ENCODE results near the gene CBLN4.

CBLN4 gene

DNA sequence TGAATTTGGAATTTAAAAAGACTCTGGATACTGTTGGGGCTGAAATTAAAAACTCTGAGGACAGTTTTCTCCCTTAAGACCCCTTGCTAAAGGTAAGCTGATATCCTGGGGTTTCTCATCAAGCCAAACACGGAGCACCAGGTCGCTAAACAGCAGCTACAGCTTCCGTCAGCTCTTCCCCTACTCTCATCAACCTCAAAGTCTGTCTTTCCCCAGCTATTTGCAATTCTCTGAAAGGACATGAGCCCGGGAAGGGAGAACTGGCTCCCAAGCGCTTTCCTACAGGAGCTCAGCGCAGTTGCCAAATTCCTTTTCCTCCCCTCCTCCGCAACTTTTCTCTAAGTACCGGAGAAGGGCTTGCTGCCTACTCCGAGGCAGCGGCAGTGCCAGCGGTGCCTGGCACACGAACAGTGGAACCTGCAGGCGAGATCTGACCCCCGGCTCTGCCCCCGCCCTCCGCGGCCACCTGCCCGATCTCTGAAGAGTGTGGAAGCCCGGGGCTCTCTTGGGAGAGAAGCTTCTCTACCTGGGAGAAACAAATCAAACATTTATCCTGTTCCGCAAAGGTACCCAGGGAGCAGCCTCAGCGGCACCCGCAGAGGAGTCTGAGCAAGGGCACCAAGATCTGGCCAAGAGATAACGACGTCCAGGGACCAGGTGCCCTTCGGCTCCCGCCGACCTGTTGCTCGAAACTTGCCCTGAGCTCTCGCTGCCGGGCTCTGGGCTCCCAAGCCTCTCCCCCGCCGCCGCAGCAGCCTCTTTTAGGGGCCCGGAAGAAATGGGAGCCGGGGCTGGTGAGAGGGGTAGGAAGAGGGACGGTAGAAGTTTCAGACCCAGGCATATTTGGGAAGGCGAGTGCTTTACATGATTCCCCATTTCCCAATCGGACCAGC, 2.2 kb downstream of the CBLN4 start:
- Histone ChIP-seq H3K27ac (ENCODE audit: low read depth in 2 of 2, low read length in 2 of 2) (no peak overlapping the region), H3K27me3 (ENCODE audit: control insufficient read depth in 2 of 2, insufficient read depth in 2 of 2, low read length in 2 of 2) (peaks cover 9 to 17% of the 10 kb centered on the region in 2 donors), H3K4me3 (ENCODE audit: low read length in 2 of 2) (no peak overlapping the region)

DNA sequence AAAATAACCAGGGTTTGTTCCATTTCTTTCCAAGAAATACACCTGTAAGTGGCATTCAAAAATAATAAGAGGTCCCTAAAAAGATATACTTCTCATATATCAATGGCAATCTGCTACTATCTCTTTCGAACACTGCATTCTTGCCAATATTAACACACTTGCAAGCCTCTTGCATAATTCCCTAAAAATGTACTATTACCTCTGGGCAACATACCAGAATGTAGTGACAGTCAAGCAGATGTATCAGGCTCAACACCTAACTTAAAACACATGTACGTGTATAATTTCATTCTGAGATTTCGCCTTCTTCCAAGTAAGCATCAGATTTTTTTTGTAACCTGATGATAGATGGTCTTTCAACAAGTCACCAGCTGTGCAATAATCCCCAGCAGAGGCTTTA, 3.4 kb downstream of the CBLN4 start:
- no peak overlapping the region for H3K27ac ChIP-seq (ENCODE audit: low read depth in 2 of 2, low read length in 2 of 2)
- no peaks in the 10 kb centered on the region for H3K36me3 ChIP-seq (ENCODE audit: control insufficient read depth in 2 of 2, insufficient read depth in 2 of 2, low read length in 2 of 2)
- no peak overlapping the region for H3K9ac ChIP-seq (ENCODE audit: low read depth in 1 of 2, low read length in 2 of 2)
- H3K27me3 ChIP-seq (ENCODE audit: control insufficient read depth in 2 of 2, insufficient read depth in 2 of 2, low read length in 2 of 2) = peaks cover 9 to 17% of the 10 kb centered on the region in 2 donors
- no peaks in the 10 kb centered on the region for H3K4me1 ChIP-seq (ENCODE audit: control insufficient read depth in 2 of 2, insufficient read depth in 2 of 2, low read length in 2 of 2)
- no peak overlapping the region for H3K4me3 ChIP-seq (ENCODE audit: low read length in 2 of 2)
- H3K9me3 ChIP-seq (ENCODE audit: control insufficient read depth in 2 of 2, low read length in 2 of 2) = no peaks in the 10 kb centered on the region

More for the DNA sequence above, 2.2 kb downstream of the CBLN4 start:
- H3K4me1 ChIP-seq (ENCODE audit: control insufficient read depth in 2 of 2, insufficient read depth in 2 of 2, low read length in 2 of 2) = no peaks in the 10 kb centered on the region
- H3K9me3 ChIP-seq (ENCODE audit: control insufficient read depth in 2 of 2, low read length in 2 of 2) = no peaks in the 10 kb centered on the region
- H3K36me3 ChIP-seq (ENCODE audit: control insufficient read depth in 2 of 2, insufficient read depth in 2 of 2, low read length in 2 of 2) = no peaks in the 10 kb centered on the region
- H3K9ac ChIP-seq (ENCODE audit: low read depth in 1 of 2, low read length in 2 of 2) = no peak overlapping the region

DNA sequence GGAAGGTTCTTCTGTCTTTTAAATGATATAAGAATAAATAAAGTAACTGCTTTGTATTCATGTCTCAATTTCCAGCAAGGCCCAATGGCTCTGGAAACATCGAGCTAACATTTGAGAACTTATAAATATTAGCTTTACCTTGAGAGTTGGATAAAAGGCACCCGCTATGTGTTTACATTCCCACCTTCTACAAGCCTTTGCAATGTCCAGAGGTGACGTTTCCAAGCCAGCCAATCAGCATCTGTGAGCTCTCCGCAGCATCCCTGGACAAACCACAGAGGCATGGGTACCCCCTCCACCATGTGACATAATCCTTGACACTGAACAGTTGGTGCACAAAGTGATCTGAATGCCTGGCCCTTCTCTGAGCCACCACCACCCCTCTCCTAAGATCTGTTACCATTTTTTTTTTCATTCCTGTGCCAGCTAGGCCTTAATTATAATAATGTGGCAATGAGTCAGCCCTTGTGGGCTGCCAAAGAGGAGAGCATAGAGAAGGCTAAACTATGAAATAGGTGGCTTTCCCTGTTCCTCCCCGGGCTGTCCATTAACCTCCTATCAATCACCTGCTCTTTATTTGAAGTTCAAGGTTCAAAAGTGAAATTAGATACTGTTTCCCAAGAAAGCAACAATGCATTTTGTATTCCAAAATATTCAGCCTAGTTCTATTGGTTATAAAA, 4.1 kb downstream of the CBLN4 start:
- Histone ChIP-seq H3K27ac (ENCODE audit: low read depth in 2 of 2, low read length in 2 of 2) (no peak overlapping the region), H3K27me3 (ENCODE audit: control insufficient read depth in 2 of 2, insufficient read depth in 2 of 2, low read length in 2 of 2) (peaks cover 9 to 14% of the 10 kb centered on the region in 2 donors), H3K9me3 (ENCODE audit: control insufficient read depth in 2 of 2, low read length in 2 of 2) (no peaks in the 10 kb centered on the region), H3K4me1 (ENCODE audit: control insufficient read depth in 2 of 2, insufficient read depth in 2 of 2, low read length in 2 of 2) (no peaks in the 10 kb centered on the region), H3K4me3 (ENCODE audit: low read length in 2 of 2) (no peak overlapping the region), H3K9ac (ENCODE audit: low read depth in 1 of 2, low read length in 2 of 2) (no peak overlapping the region), H3K36me3 (ENCODE audit: control insufficient read depth in 2 of 2, insufficient read depth in 2 of 2, low read length in 2 of 2) (no peaks in the 10 kb centered on the region)

DNA sequence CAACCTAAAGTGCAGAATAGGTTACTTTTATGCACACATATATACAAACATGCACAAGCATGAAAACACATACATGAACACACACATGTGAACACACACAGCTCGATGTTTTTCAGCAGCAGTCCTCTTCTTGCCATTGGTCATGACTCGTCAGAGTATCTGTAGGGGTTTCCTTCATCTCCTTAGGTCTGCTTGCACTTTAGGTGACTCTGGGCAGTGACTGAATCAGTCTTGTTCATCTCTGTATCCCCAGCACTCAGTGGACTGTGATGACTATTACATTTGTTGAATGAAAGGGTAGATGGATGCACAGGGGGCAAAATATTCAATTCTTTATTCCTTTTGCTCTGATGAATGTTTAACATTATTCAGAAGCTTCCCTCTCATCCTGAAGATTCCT, 26.8 kb downstream of the CBLN4 start:
- Histone ChIP-seq H3K27ac (ENCODE audit: low read depth in 2 of 2, low read length in 2 of 2) (no peak overlapping the region), H3K27me3 (ENCODE audit: control insufficient read depth in 2 of 2, insufficient read depth in 2 of 2, low read length in 2 of 2) (no peaks in the 10 kb centered on the region), H3K9me3 (ENCODE audit: control insufficient read depth in 2 of 2, low read length in 2 of 2) (no peaks in the 10 kb centered on the region), H3K36me3 (ENCODE audit: control insufficient read depth in 2 of 2, insufficient read depth in 2 of 2, low read length in 2 of 2) (no peaks in the 10 kb centered on the region), H3K9ac (ENCODE audit: low read depth in 1 of 2, low read length in 2 of 2) (no peak overlapping the region), H3K4me3 (ENCODE audit: low read length in 2 of 2) (no peak overlapping the region), H3K4me1 (ENCODE audit: control insufficient read depth in 2 of 2, insufficient read depth in 2 of 2, low read length in 2 of 2) (no peaks in the 10 kb centered on the region)

DNA sequence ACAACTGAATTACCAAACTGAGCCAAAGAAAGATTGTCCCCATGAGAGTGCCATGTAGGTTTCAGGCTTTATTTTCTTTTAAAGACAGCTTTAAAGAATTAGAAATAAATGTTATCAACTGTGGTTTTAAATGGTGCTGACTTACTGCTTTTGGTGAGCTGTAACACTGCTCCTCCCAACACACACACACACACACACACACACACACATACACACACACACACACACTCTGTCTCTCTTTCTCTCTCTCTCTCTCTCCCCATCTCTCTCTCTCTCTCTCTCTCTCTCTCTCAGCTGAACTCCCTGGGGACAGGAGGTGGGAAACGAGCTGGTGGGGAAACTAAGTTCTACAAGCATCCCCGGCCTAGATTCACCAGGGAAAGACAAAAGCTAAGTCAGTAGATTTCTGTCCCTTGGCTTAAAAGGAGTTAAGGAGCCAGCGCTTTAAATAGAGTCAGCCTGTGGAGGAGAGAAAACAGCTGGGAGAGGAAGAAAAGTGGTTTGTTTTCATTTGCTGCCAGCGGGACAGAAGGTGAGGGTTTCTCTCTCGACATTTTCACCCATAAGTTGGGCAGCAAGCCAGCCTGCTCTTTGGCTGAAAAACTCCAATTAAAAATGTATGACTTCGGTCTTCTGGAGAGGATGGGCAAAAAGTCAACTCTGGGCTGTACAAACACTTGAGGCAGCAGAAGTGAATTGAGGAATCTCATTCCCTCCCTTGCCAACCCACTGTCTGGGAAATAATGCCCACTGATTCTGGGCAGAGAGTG, 27.4 kb downstream of the CBLN4 start:
- no peaks in the 10 kb centered on the region for H3K9me3 ChIP-seq (ENCODE audit: control insufficient read depth in 2 of 2, low read length in 2 of 2)

DNA sequence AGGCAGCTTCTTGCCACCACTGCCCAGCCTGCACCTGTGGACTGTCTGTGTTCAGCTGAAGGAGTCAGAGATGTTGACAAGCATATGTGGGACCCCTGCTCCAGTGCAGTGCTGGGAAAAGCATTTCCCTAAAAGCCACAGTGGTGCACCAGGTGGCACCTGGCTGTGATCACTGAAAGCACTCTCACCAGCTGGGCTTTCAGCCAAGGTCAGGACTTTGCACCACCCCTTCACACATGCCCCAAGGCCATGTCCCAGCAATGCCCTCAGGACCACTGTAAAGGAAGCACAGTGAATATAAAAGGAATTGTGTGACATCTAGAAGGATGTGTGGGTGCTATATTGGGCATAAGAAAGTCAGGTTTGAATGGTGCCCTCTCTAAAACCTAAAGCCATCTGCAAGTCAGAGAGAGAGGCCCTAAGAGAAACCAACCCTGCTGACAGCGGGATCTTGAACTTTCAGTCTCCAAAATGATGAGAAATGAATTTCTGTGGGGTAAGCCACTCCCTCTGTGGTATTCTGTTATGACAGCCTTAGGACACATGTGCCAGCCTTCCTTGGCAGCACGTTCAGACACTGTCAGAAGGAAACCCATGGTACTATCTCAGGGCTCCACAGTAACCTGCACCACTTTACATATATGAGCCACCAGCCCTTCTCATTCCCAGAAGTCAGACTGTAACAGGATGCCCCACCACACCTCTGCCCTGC, 30.7 kb downstream of the CBLN4 start:
- H3K27me3 ChIP-seq (ENCODE audit: control insufficient read depth in 2 of 2, insufficient read depth in 2 of 2, low read length in 2 of 2) = no peaks in the 10 kb centered on the region

More for the DNA sequence above, 27.4 kb downstream of the CBLN4 start:
- Histone ChIP-seq H3K9ac (ENCODE audit: low read depth in 1 of 2, low read length in 2 of 2) (no peak overlapping the region), H3K4me3 (ENCODE audit: low read length in 2 of 2) (no peak overlapping the region), H3K4me1 (ENCODE audit: control insufficient read depth in 2 of 2, insufficient read depth in 2 of 2, low read length in 2 of 2) (no peaks in the 10 kb centered on the region), H3K27me3 (ENCODE audit: control insufficient read depth in 2 of 2, insufficient read depth in 2 of 2, low read length in 2 of 2) (no peaks in the 10 kb centered on the region), H3K36me3 (ENCODE audit: control insufficient read depth in 2 of 2, insufficient read depth in 2 of 2, low read length in 2 of 2) (no peaks in the 10 kb centered on the region), H3K27ac (ENCODE audit: low read depth in 2 of 2, low read length in 2 of 2) (no peak overlapping the region)

DNA sequence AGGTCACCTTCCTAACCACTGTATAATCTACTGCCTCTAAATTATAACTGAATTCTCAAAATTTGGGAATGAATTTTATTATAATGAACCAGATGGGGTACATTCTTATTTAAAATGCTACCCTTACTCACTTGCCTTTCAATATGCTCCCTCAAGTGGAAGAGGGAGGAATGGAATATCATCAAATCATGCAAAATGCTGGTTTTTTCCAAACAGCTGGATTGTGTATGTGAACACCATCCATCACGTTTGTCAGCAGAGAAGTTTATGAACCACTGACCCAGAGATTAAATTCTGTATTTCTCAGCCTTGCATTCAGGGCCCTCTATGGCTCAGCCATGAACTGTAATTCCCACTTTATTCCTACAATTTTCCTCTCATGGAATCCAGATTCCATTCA, 40.5 kb downstream of the CBLN4 start:
- no peak overlapping the region for H3K4me3 ChIP-seq (ENCODE audit: low read length in 2 of 2)
- H3K27ac ChIP-seq (ENCODE audit: low read depth in 2 of 2, low read length in 2 of 2) = no peak overlapping the region
- H3K9me3 ChIP-seq (ENCODE audit: control insufficient read depth in 2 of 2, low read length in 2 of 2) = no peaks in the 10 kb centered on the region
- H3K9ac ChIP-seq (ENCODE audit: low read depth in 1 of 2, low read length in 2 of 2) = no peak overlapping the region
- H3K4me1 ChIP-seq (ENCODE audit: control insufficient read depth in 2 of 2, insufficient read depth in 2 of 2, low read length in 2 of 2) = no peaks in the 10 kb centered on the region
- H3K27me3 ChIP-seq (ENCODE audit: control insufficient read depth in 2 of 2, insufficient read depth in 2 of 2, low read length in 2 of 2) = no peaks in the 10 kb centered on the region
- H3K36me3 ChIP-seq (ENCODE audit: control insufficient read depth in 2 of 2, insufficient read depth in 2 of 2, low read length in 2 of 2) = no peaks in the 10 kb centered on the region

More for the DNA sequence above, 30.7 kb downstream of the CBLN4 start:
- Histone ChIP-seq H3K9ac (ENCODE audit: low read depth in 1 of 2, low read length in 2 of 2) (no peak overlapping the region), H3K27ac (ENCODE audit: low read depth in 2 of 2, low read length in 2 of 2) (no peak overlapping the region), H3K36me3 (ENCODE audit: control insufficient read depth in 2 of 2, insufficient read depth in 2 of 2, low read length in 2 of 2) (no peaks in the 10 kb centered on the region), H3K4me1 (ENCODE audit: control insufficient read depth in 2 of 2, insufficient read depth in 2 of 2, low read length in 2 of 2) (no peaks in the 10 kb centered on the region), H3K4me3 (ENCODE audit: low read length in 2 of 2) (no peak overlapping the region), H3K9me3 (ENCODE audit: control insufficient read depth in 2 of 2, low read length in 2 of 2) (no peaks in the 10 kb centered on the region)

DNA sequence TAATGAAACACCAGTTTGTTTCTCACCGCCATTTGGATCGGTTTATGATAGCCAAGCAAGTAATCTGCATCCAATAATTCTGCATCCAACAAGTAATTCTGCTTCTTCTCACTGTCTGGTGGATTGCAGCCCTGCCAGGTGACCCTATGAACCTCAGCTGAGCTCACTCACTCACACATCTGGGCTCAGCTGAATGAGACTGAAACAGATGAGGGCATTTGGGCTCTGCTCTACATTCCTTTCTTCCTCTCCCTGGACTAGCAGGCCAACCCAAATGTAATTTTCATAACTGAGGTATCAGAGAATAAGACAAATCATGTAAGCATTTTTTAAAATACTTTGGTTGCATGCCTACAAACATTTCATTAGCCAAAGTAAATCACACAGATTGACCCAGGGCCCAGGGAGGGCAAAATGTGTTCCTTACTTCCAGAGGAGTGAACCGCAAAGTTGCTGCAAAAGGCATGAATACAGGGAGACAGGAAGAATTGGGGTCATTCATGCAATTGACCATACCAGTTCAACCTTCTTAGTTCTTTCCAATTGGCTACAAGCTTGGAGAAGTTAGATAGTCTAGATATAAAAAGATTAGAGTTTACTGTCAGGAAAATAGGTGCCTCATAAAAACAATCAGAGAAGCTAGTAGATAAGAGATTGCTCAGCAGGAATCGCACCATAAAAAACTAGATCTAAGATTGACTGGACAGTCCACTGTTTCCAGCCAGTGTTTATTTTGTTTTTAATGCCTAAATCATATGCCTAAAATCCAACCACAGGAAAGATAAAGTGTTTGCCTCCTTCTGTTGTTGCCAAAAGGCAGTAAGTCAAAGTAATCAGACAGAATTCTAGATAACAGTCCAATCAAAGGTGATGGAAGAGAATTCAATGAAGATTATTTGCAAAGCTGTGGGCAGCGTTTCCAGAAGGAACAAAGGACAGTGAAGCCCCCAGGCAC, 43.7 kb downstream of the CBLN4 start:
- Histone ChIP-seq H3K4me1 (ENCODE audit: control insufficient read depth in 2 of 2, insufficient read depth in 2 of 2, low read length in 2 of 2) (no peaks in the 10 kb centered on the region), H3K36me3 (ENCODE audit: control insufficient read depth in 2 of 2, insufficient read depth in 2 of 2, low read length in 2 of 2) (no peaks in the 10 kb centered on the region), H3K9me3 (ENCODE audit: control insufficient read depth in 2 of 2, low read length in 2 of 2) (no peaks in the 10 kb centered on the region), H3K4me3 (ENCODE audit: low read length in 2 of 2) (no peak overlapping the region), H3K27me3 (ENCODE audit: control insufficient read depth in 2 of 2, insufficient read depth in 2 of 2, low read length in 2 of 2) (no peaks in the 10 kb centered on the region), H3K27ac (ENCODE audit: low read depth in 2 of 2, low read length in 2 of 2) (no peak overlapping the region), H3K9ac (ENCODE audit: low read depth in 1 of 2, low read length in 2 of 2) (no peak overlapping the region)

DNA sequence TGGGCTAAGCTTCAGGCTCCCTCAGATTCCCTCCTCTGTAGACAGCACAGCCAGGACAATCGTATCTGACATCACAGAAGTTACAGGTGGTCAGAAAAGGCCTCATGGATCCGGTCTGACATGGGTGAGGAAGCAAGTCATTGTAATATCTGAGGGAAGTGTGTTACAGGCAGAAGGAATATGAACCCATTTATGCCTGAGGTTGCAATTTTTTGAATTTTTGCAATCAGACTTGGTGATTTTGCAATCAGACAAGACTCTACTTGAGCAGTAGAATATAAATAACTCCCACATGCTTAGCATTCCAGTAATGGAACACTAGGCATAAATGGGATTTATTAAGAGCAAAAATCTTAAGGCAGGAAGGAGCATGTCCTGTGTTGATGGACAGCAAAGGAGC, 52.1 kb downstream of the CBLN4 start:
- H3K9ac ChIP-seq (ENCODE audit: low read depth in 1 of 2, low read length in 2 of 2) = no peak overlapping the region
- H3K27me3 ChIP-seq (ENCODE audit: control insufficient read depth in 2 of 2, insufficient read depth in 2 of 2, low read length in 2 of 2) = no peaks in the 10 kb centered on the region
- H3K36me3 ChIP-seq (ENCODE audit: control insufficient read depth in 2 of 2, insufficient read depth in 2 of 2, low read length in 2 of 2) = no peaks in the 10 kb centered on the region
- no peaks in the 10 kb centered on the region for H3K9me3 ChIP-seq (ENCODE audit: control insufficient read depth in 2 of 2, low read length in 2 of 2)
- H3K4me1 ChIP-seq (ENCODE audit: control insufficient read depth in 2 of 2, insufficient read depth in 2 of 2, low read length in 2 of 2) = no peaks in the 10 kb centered on the region
- H3K27ac ChIP-seq (ENCODE audit: low read depth in 2 of 2, low read length in 2 of 2) = no peak overlapping the region
- H3K4me3 ChIP-seq (ENCODE audit: low read length in 2 of 2) = no peak overlapping the region

Data from mucosa of rectum (tissue), 2 donors.